B cell (primary cell): ENCODE data around the gene GADD45B. TPM values are rescaled to one million over a fixed set of nuclear protein-coding genes. Genes with fewer than 3 reads are reported as not detected.

ENCODE experiments used
- ATAC-seq: fragments of 200-7000 bp; cut with Tn5 transposase; one replicate; pipeline ENCODE4 v1.10.0; 2021; ENCODE audit warnings: low read depth, mild to moderate bottlenecking, moderate number of reproducible peaks, moderate library complexity
- CTCF ChIA-PET: fragments of 350-600 bp; sonication (Branson Sonifier 250); formaldehyde crosslinking; loops from one replicate; lab custom pipeline; 2021; ENCODE audit warnings: antibody characterized with exemption, inconsistent platforms; lab: Charles Lee
- POLR2A ChIA-PET: fragments of 350-600 bp; sonication (Branson Sonifier 250); formaldehyde crosslinking; loops from one replicate; lab custom pipeline; 2021; ENCODE audit warnings: antibody characterized with exemption; lab: Charles Lee
- DNase-seq: peaks from one replicate; pipeline ENCODE4 v3.0.0; 2013
- H2AFZ ChIP-seq: 2 replicates; pipeline ENCODE4 v1.6.1; 2012; ENCODE audit warnings: mild to moderate bottlenecking, low read depth, low read length; ENCODE audit not compliant: insufficient read depth, poor library complexity, severe bottlenecking
- H3K27ac ChIP-seq, 2 donors: 1 replicate in 1 of 2; 2 replicates in 1 of 2; pipeline ENCODE4 v1.5.1; 2012 to 2013; ENCODE audit warnings: low read length in 2 of 2, mild to moderate bottlenecking in 2 of 2, moderate library complexity in 1 of 2
- H3K27me3 ChIP-seq, 4 experiments: fragments of 200-600 bp in 1 of 4; sonication (generic) in 1 of 4; replicated peaks in 1 of 4; 1 replicate in 2 of 4; 2 replicates in 2 of 4; pipeline versions ENCODE4 v1.6.1 to v1.7.0; 2013 to 2016; ENCODE audit warnings: low read length in 3 of 4, mild to moderate bottlenecking in 2 of 4, mixed read lengths in 1 of 4, moderate library complexity in 1 of 4; ENCODE audit not compliant: insufficient read depth in 4 of 4, control insufficient read depth in 3 of 4; ENCODE audit errors: control extremely low read depth in 1 of 4
- H3K36me3 ChIP-seq, 2 experiments: replicated peaks in 1 of 2; 1 replicate in 1 of 2; 2 replicates in 1 of 2; pipeline versions ENCODE4 v1.6.1 to v1.7.1; 2013; ENCODE audit warnings: low read length in 1 of 2; ENCODE audit not compliant: insufficient read depth in 2 of 2, control insufficient read depth in 1 of 2; ENCODE audit errors: control extremely low read depth in 1 of 2, extremely low read depth in 1 of 2
- H3K4me1 ChIP-seq, 2 donors: fragments of 200-600 bp in 1 of 2; sonication (generic) in 1 of 2; 1 replicate in 1 of 2; 2 replicates in 1 of 2; pipeline versions ENCODE4 v1.5.1 to v1.6.1; 2013 to 2017; ENCODE audit warnings: low read length in 2 of 2; ENCODE audit not compliant: control insufficient read depth in 2 of 2, insufficient read depth in 2 of 2
- H3K4me2 ChIP-seq: replicated peaks from 2 replicates; pipeline ENCODE3; 2012; ENCODE audit warnings: mild to moderate bottlenecking, low read depth, low read length; ENCODE audit not compliant: poor library complexity, severe bottlenecking
- H3K4me3 ChIP-seq, 5 experiments: fragments of 200-600 bp in 1 of 5; sonication (generic) in 1 of 5; 1 replicate in 3 of 5; 2 replicates in 2 of 5; pipeline versions ENCODE4 v1.5.1 to v1.7.0; 2011 to 2016; ENCODE audit warnings: low read length in 4 of 5, mild to moderate bottlenecking in 4 of 5, low read depth in 2 of 5, control low read depth in 1 of 5, moderate library complexity in 1 of 5; ENCODE audit not compliant: insufficient read depth in 1 of 5; ENCODE audit errors: control extremely low read depth in 1 of 5, extremely low read depth in 1 of 5
- H3K79me2 ChIP-seq: fragments of 200-600 bp; sonication (generic); one replicate; pipeline ENCODE4 v1.6.0; 2016; ENCODE audit warnings: low read length; ENCODE audit not compliant: control insufficient read depth, insufficient read depth
- H3K9ac ChIP-seq: fragments of 200-600 bp; sonication (generic); 2 replicates; pipeline ENCODE4 v1.6.1; 2017; ENCODE audit warnings: mild to moderate bottlenecking, low read length, moderate library complexity
- H3K9me3 ChIP-seq, 3 donors: one replicate each; pipeline versions ENCODE4 v1.6.1 to v1.7.1; 2013; ENCODE audit warnings: low read length in 2 of 3; ENCODE audit not compliant: control insufficient read depth in 2 of 3, insufficient read depth in 1 of 3; ENCODE audit errors: control extremely low read depth in 1 of 3
- H4K20me1 ChIP-seq: 2 replicates; pipeline ENCODE4 v1.6.0; 2012; ENCODE audit warnings: mild to moderate bottlenecking, low read length; ENCODE audit not compliant: insufficient read depth, control insufficient read depth, poor library complexity, severe bottlenecking
- H3K27ac Mint-ChIP-seq: one replicate; pipeline ENCODE4 v1.8.0; 2021; ENCODE audit warnings: mixed read lengths
- H3K27me3 Mint-ChIP-seq: one replicate; pipeline ENCODE4 v1.8.0; 2021; ENCODE audit warnings: mixed read lengths
- H3K4me1 Mint-ChIP-seq: one replicate; pipeline ENCODE4 v1.8.0; 2021; ENCODE audit warnings: mixed read lengths
- H3K4me3 Mint-ChIP-seq: one replicate; pipeline ENCODE4 v1.8.0; 2021; ENCODE audit warnings: mixed read lengths
- H3K9me3 Mint-ChIP-seq: one replicate; pipeline ENCODE4 v1.8.0; 2022; ENCODE audit warnings: mixed read lengths; ENCODE audit not compliant: insufficient read depth
- CTCF ChIP-seq: fragments of 200-600 bp; IDR thresholded peaks from one replicate; pipeline ENCODE4 v1.8.0; 2022; ENCODE audit warnings: antibody characterized with exemption, mild to moderate bottlenecking
- EZH2 ChIP-seq: IDR thresholded peaks from 2 replicates; pipeline ENCODE4 v1.6.1; 2012; ENCODE audit warnings: borderline replicate concordance, low read depth, mild to moderate bottlenecking, moderate library complexity, low read length; ENCODE audit not compliant: insufficient read depth, poor library complexity, severe bottlenecking
- WGBS: methylation state at CpG from one replicate; pipeline ENCODE4 v1.1.5; 2013; ENCODE audit warnings: missing lambda C conversion rate; ENCODE audit not compliant: insufficient coverage; 5-methylcytosine and 5-hydroxymethylcytosine counted together
- intact Hi-C: fragments of 100-400 bp; cut with micrococcal nuclease; formaldehyde crosslinking; loops from one replicate; pipeline ENCODE4 v1.10.0; 2022
- polyA plus RNA-seq: library from polyadenylated mRNA; depleted of rRNA; stranded (reverse); fragments of >200 nt; gene quantifications from 2 replicates; pipeline ENCODE4 v1.2.3, GENCODE V29; 2012
- total RNA-seq, 2 donors: library from RNA; stranded (reverse); fragments of 120-200 nt in 1 of 2; gene quantifications; 1 replicate in 1 of 2; 2 replicates in 1 of 2; pipeline versions ENCODE4 v1.2.3 to v1.2.4, GENCODE V29; 2013 to 2022

The GADD45B gene
- total and polyA plus RNA-seq, 2 donors (not counting 1 experiment from before 2014, with no cell fraction given) = 166 to 215 TPM

- H3K27me3 ChIP-seq = peaks cover 0 to 10% (median 2%) of the 10 kb centered on the region in 4 experiments
- H3K27me3 Mint-ChIP-seq = peaks cover 3% of the 10 kb centered on the region
- DNase-seq = no peak
- ATAC-seq = no peak
- peaks cover 12% of the 10 kb centered on the region for H3K4me1 Mint-ChIP-seq
- H3K9ac ChIP-seq = no peak overlapping the region
- no peak overlapping the region for H3K27ac ChIP-seq
- 94% methylated on average over 3 of the region's 5 CpGs for WGBS
- no peak for TF ChIP-seq CTCF
- TF ChIP-seq EZH2 = no peak
- ChIA-PET POLR2A (no interaction called here), CTCF (interaction anchor here (0.8 to 1.3 kb wide), 3 partner anchors 9 to 147 kb away, joined by 3 to 4 read pairs (median 3); no protein-coding TSS in a partner anchor)
- no peak overlapping the region for H3K27ac Mint-ChIP-seq
- H3K4me3 ChIP-seq = no peak overlapping the region
- no peaks in the 10 kb centered on the region for H3K36me3 ChIP-seq
- H3K9me3 ChIP-seq = no peaks in the 10 kb centered on the region
- no peak overlapping the region for H2AFZ ChIP-seq
- peaks cover 4% of the 10 kb centered on the region for H3K79me2 ChIP-seq
- no peaks in the 10 kb centered on the region for H4K20me1 ChIP-seq
- peaks cover 10 to 18% of the 10 kb centered on the region in 2 donors for H3K4me1 ChIP-seq
- H3K4me3 Mint-ChIP-seq = no peak overlapping the region
- H3K9me3 Mint-ChIP-seq = no peaks in the 10 kb centered on the region
- intact Hi-C loops = no loop called here
- H3K4me2 ChIP-seq = no peak overlapping the region
Measured at GRCh38 chr19:2464389-2464788, 11.5 kb upstream of the GADD45B start.

GRCh38 chr19:2468596-2468995, 7.3 kb upstream of the GADD45B start:
- Histone ChIP-seq H3K79me2 (no peaks in the 10 kb centered on the region), H4K20me1 (no peaks in the 10 kb centered on the region), H3K27me3 (no peaks in the 10 kb centered on the region), H3K4me3 (no peak overlapping the region), H2AFZ (no peak overlapping the region), H3K27ac (no peak overlapping the region), H3K9ac (no peak overlapping the region), H3K4me1 (peaks cover 0 to 4% of the 10 kb centered on the region in 2 donors), H3K9me3 (no peaks in the 10 kb centered on the region), H3K4me2 (no peak overlapping the region), H3K36me3 (no peaks in the 10 kb centered on the region)
- Mint-ChIP-seq H3K9me3 (no peaks in the 10 kb centered on the region), H3K4me3 (no peak overlapping the region), H3K27ac (no peak overlapping the region), H3K4me1 (peaks cover 6% of the 10 kb centered on the region), H3K27me3 (no peaks in the 10 kb centered on the region)
- ChIA-PET CTCF (interaction anchor here (0.6 kb wide), 1 partner anchor 10 kb away, joined by 3 read pairs; no protein-coding TSS in a partner anchor), POLR2A (interaction anchor here (0.6 to 0.7 kb wide), 2 partner anchors 171 to 180 kb away, joined by 3 read pairs; no protein-coding TSS in a partner anchor)
- TF ChIP-seq EZH2 (no peak), CTCF (no peak)
- no peak for DNase-seq
- intact Hi-C loops = no loop called here
- ATAC-seq = no peak
- 85% methylated on average over 11 of the region's 12 CpGs for WGBS
